H9 (cell line): ENCODE results near the gene TLDC2. TPM values are rescaled to one million over a fixed set of nuclear protein-coding genes. Genes with fewer than 3 reads are reported as not detected.

Source experiments
- DNase-seq: peaks from one replicate; pipeline ENCODE4 v3.0.0-alpha.2; 2017
- H2AFZ ChIP-seq: one replicate; pipeline ENCODE4 v1.6.1; 2013; ENCODE audit warnings: mild to moderate bottlenecking, low read length, control low read depth, moderate library complexity
- H2AK5ac ChIP-seq: 2 replicates; pipeline ENCODE4 v1.6.1; 2013; ENCODE audit warnings: low read length, control low read depth, mixed read lengths; ENCODE audit not compliant: insufficient read length
- H2BK120ac ChIP-seq: one replicate; pipeline ENCODE4 v1.6.1; 2013; ENCODE audit warnings: low read depth, mild to moderate bottlenecking, low read length, control low read depth, inconsistent platforms; ENCODE audit not compliant: poor library complexity, severe bottlenecking
- H2BK12ac ChIP-seq: 2 replicates; pipeline ENCODE4 v1.6.1; 2013; ENCODE audit warnings: low read length, control low read depth, mixed read lengths, low read depth; ENCODE audit not compliant: insufficient read length
- H2BK15ac ChIP-seq: 2 replicates; pipeline ENCODE4 v1.6.1; 2013; ENCODE audit warnings: low read depth, low read length, control low read depth
- H2BK20ac ChIP-seq: one replicate; pipeline ENCODE4 v1.6.1; 2013; ENCODE audit warnings: low read depth, mild to moderate bottlenecking, low read length, control low read depth, inconsistent platforms; ENCODE audit not compliant: poor library complexity, severe bottlenecking
- H2BK5ac ChIP-seq: 2 replicates; pipeline ENCODE4 v1.6.1; 2013; ENCODE audit warnings: low read length, control low read depth, mixed read lengths; ENCODE audit not compliant: insufficient read length
- H3K14ac ChIP-seq: 2 replicates; pipeline ENCODE4 v1.6.1; 2013; ENCODE audit warnings: low read length, control low read depth; ENCODE audit not compliant: insufficient read depth
- H3K18ac ChIP-seq: 2 replicates; pipeline ENCODE4 v1.6.1; 2013; ENCODE audit warnings: low read depth, mild to moderate bottlenecking, mixed read lengths, low read length, control low read depth; ENCODE audit not compliant: insufficient read length
- H3K23ac ChIP-seq: 2 replicates; pipeline ENCODE4 v1.6.1; 2013; ENCODE audit warnings: low read length, control low read depth, mixed read lengths, low read depth; ENCODE audit not compliant: insufficient read length
- H3K23me2 ChIP-seq: 2 replicates; pipeline ENCODE4 v1.6.1; 2013; ENCODE audit warnings: low read depth, mild to moderate bottlenecking, mixed read lengths, low read length, control low read depth; ENCODE audit not compliant: insufficient read length, poor library complexity, severe bottlenecking
- H3K27ac ChIP-seq: 2 replicates; pipeline ENCODE4 v1.5.1; 2013; ENCODE audit warnings: low read length, control low read depth, mixed read lengths, low read depth; ENCODE audit not compliant: insufficient read length
- H3K27me3 ChIP-seq: 2 replicates; pipeline ENCODE4 v1.6.1; 2013; ENCODE audit warnings: low read length, control low read depth, inconsistent platforms; ENCODE audit not compliant: insufficient read depth
- H3K4ac ChIP-seq: 2 replicates; pipeline ENCODE4 v1.6.1; 2013; ENCODE audit warnings: low read depth, mild to moderate bottlenecking, control low read depth, inconsistent platforms, low read length, moderate library complexity
- H3K4me1 ChIP-seq: 2 replicates; pipeline ENCODE4 v1.6.1; 2013; ENCODE audit warnings: low read length, control low read depth, inconsistent platforms; ENCODE audit not compliant: insufficient read depth
- H3K4me2 ChIP-seq: 2 replicates; pipeline ENCODE4 v1.6.1; 2013; ENCODE audit warnings: low read length, control low read depth, mixed read lengths; ENCODE audit not compliant: insufficient read length, insufficient read depth
- H3K56ac ChIP-seq: 2 replicates; pipeline ENCODE4 v1.6.1; 2013; ENCODE audit warnings: low read depth, mild to moderate bottlenecking, mixed read lengths, low read length, control low read depth; ENCODE audit not compliant: insufficient read length
- H3K79me1 ChIP-seq: 2 replicates; pipeline ENCODE4 v1.6.1; 2013; ENCODE audit warnings: low read depth, mild to moderate bottlenecking, moderate library complexity, low read length, control low read depth, inconsistent platforms; ENCODE audit not compliant: insufficient read depth, poor library complexity, severe bottlenecking
- H3K79me2 ChIP-seq: 2 replicates; pipeline ENCODE4 v1.6.1; 2013; ENCODE audit warnings: low read length, control low read depth, inconsistent platforms; ENCODE audit not compliant: insufficient read depth
- H3K9ac ChIP-seq: 2 replicates; pipeline ENCODE4 v1.6.1; 2013; ENCODE audit warnings: low read length, control low read depth, mixed read lengths; ENCODE audit not compliant: insufficient read length; ENCODE audit errors: extremely low read depth
- H3K9me3 ChIP-seq: one replicate; pipeline ENCODE4 v1.6.1; 2013; ENCODE audit warnings: low read depth, low read length, inconsistent platforms; ENCODE audit not compliant: control insufficient read depth
- H3T11ph ChIP-seq: one replicate; pipeline ENCODE4 v1.6.1; 2013; ENCODE audit warnings: mild to moderate bottlenecking, low read length, control low read depth, inconsistent platforms
- H4K20me1 ChIP-seq: one replicate; pipeline ENCODE4 v1.6.1; 2013; ENCODE audit not compliant: control insufficient read depth, insufficient read length, insufficient read depth
- H4K5ac ChIP-seq: 2 replicates; pipeline ENCODE4 v1.6.1; 2013; ENCODE audit warnings: low read depth, mild to moderate bottlenecking, mixed read lengths, low read length, control low read depth; ENCODE audit not compliant: insufficient read length
- H4K8ac ChIP-seq: replicated peaks from 2 replicates; pipeline ENCODE4 v1.6.1; 2013; ENCODE audit warnings: low read length, control low read depth, mixed read lengths, low read depth; ENCODE audit not compliant: insufficient read length
- H4K91ac ChIP-seq: 2 replicates; pipeline ENCODE4 v1.6.1; 2013; ENCODE audit warnings: low read depth, mild to moderate bottlenecking, moderate library complexity, mixed read lengths, low read length, control low read depth; ENCODE audit not compliant: insufficient read length
- H3K27ac Mint-ChIP-seq, 3 experiments: 2 replicates in 2 of 3; 3 replicates in 1 of 3; pipeline ENCODE4 v1.8.0; 2020 to 2021; ENCODE audit warnings: mixed read lengths in 3 of 3, mild to moderate bottlenecking in 1 of 3, moderate library complexity in 1 of 3
- H3K27me3 Mint-ChIP-seq: 2 replicates; pipeline ENCODE4 v1.8.0; 2021; ENCODE audit warnings: low read depth, mild to moderate bottlenecking, moderate library complexity, mixed read lengths
- H3K36me3 Mint-ChIP-seq, 3 experiments: 2 replicates in 2 of 3; 3 replicates in 1 of 3; pipeline ENCODE4 v1.8.0; 2020 to 2021; ENCODE audit warnings: low read depth in 3 of 3, mixed read lengths in 3 of 3; ENCODE audit not compliant: insufficient read depth in 1 of 3
- H3K4me1 Mint-ChIP-seq, 2 experiments: 2 replicates each; pipeline ENCODE4 v1.8.0; 2020; ENCODE audit warnings: mixed read lengths in 2 of 2
- H3K4me3 Mint-ChIP-seq, 2 experiments: 2 replicates in 1 of 2; 3 replicates in 1 of 2; pipeline ENCODE4 v1.8.0; 2020 to 2021; ENCODE audit warnings: mild to moderate bottlenecking in 2 of 2, mixed read lengths in 2 of 2, moderate library complexity in 1 of 2
- H3K9me3 Mint-ChIP-seq, 2 experiments: 2 replicates in 1 of 2; 3 replicates in 1 of 2; pipeline ENCODE4 v1.8.0; 2020; ENCODE audit warnings: mild to moderate bottlenecking in 2 of 2, mixed read lengths in 2 of 2, moderate library complexity in 1 of 2
- WGBS: extraction: QIAGEN DNeasy Blood & Tissue Kit; methylation state at CpG from one replicate; pipeline ENCODE4 v1.1.7; 2013; ENCODE audit warnings: missing lambda C conversion rate, low lambda C conversion rate, mixed read lengths; ENCODE audit not compliant: insufficient read length; ENCODE audit errors: extremely low coverage; 5-methylcytosine and 5-hydroxymethylcytosine counted together
- total RNA-seq: library from RNA; stranded (reverse); gene quantifications from 2 replicates; pipeline ENCODE4 v1.2.1, GENCODE V29; 2021
- TF ChIP-seq, protein P1 (sequence below): fragments of 200-600 bp; sonication (generic); conservative IDR thresholded peaks from 3 replicates; pipeline ENCODE4 v1.8.0; 2021; ENCODE audit warnings: antibody characterized with exemption, mild to moderate bottlenecking

The TLDC2 gene
- total RNA-seq, 1 experiment from 2014 or later: 0.11 TPM

DNA sequence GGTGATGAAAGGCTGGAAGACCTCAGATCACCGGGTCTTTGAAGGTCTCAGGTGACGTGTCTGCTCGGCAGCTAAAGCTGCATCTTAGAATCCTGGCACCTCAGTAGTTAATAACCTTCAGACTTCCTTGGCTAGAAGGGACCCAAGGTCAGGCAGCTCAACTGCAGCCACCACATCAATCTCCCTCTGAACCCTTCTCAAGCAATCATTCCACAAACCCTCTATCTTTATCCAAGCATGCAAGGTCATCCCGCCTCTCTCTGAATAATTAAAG is 16.7 kb upstream of the TLDC2 start:
- no peak overlapping the region for H3K27ac ChIP-seq
- no peak for DNase-seq
- H4K20me1 ChIP-seq: no peaks in the 10 kb centered on the region
- no peak overlapping the region for H3T11ph ChIP-seq
- H3K79me2 ChIP-seq: no peaks in the 10 kb centered on the region
- no peaks in the 10 kb centered on the region for H3K79me1 ChIP-seq
- Mint-ChIP-seq H3K4me3 (no peak overlapping the region), H3K4me1 (peaks cover 49 to 54% of the 10 kb centered on the region in 2 experiments), H3K36me3 (peaks cover 0 to 10% (median 8%) of the 10 kb centered on the region in 3 experiments; a peak in 6 of 7 replicates), H3K27me3 (peaks cover 9% of the 10 kb centered on the region), H3K9me3 (no peaks in the 10 kb centered on the region), H3K27ac (0 out of 7 replicates have a peak overlapping the region, but pooled peaks of 1 of the 3 experiments have one; percentile 3)
- H3K4me1 ChIP-seq: no peaks in the 10 kb centered on the region
- H3K23ac ChIP-seq: no peak overlapping the region
- no peak overlapping the region for H2AK5ac ChIP-seq
- H2AFZ ChIP-seq: no peak overlapping the region
- H3K4ac ChIP-seq: no peak overlapping the region
- no peak overlapping the region for H4K91ac ChIP-seq
- no peak overlapping the region for H2BK120ac ChIP-seq
- no peak overlapping the region for H2BK15ac ChIP-seq
- H2BK5ac ChIP-seq: no peak overlapping the region
- peaks cover 3% of the 10 kb centered on the region for H3K23me2 ChIP-seq
- no peak overlapping the region for H3K4me2 ChIP-seq
- TF ChIP-seq, protein P1, sequence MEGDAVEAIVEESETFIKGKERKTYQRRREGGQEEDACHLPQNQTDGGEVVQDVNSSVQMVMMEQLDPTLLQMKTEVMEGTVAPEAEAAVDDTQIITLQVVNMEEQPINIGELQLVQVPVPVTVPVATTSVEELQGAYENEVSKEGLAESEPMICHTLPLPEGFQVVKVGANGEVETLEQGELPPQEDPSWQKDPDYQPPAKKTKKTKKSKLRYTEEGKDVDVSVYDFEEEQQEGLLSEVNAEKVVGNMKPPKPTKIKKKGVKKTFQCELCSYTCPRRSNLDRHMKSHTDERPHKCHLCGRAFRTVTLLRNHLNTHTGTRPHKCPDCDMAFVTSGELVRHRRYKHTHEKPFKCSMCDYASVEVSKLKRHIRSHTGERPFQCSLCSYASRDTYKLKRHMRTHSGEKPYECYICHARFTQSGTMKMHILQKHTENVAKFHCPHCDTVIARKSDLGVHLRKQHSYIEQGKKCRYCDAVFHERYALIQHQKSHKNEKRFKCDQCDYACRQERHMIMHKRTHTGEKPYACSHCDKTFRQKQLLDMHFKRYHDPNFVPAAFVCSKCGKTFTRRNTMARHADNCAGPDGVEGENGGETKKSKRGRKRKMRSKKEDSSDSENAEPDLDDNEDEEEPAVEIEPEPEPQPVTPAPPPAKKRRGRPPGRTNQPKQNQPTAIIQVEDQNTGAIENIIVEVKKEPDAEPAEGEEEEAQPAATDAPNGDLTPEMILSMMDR: no peak
- H3K18ac ChIP-seq: no peak overlapping the region
- H4K8ac ChIP-seq: no peak overlapping the region
- no peaks in the 10 kb centered on the region for H3K27me3 ChIP-seq
- H3K9ac ChIP-seq: no peak overlapping the region
- no peak overlapping the region for H2BK12ac ChIP-seq
- WGBS: no CpG with 5 or more reads among the region's 4 CpGs
- H3K56ac ChIP-seq: no peak overlapping the region
- no peak overlapping the region for H4K5ac ChIP-seq
- H3K9me3 ChIP-seq: no peaks in the 10 kb centered on the region
- no peak overlapping the region for H3K14ac ChIP-seq
- H2BK20ac ChIP-seq: no peak overlapping the region
